ENCODE results near the gene OSBPL10.

GRCh38 chr3:31959951-31960792 lies 20.9 kb downstream of the OSBPL10 start:
- TF ChIP-seq CTCF (IDR thresholded peaks at IDR 0.05; ENCODE audit: insufficient read depth, low read depth, low read length) = no peak
- no peak for TF ChIP-seq EZH2 (IDR thresholded peaks at IDR 0.05; ENCODE audit: insufficient read depth, low read length)

Measured in astrocyte (in vitro differentiated cells and primary cell).